ENCODE measurements around the gene TRIM44. TPM values are rescaled to one million over a fixed set of nuclear protein-coding genes. Genes with fewer than 3 reads are reported as not detected.

TRIM44 gene
- total RNA-seq, 1 donor, result 16.8 TPM

GRCh38 chr11:35735903-35736302, 73.3 kb downstream of the TRIM44 start:
- no peak for TF ChIP-seq CTCF (IDR thresholded peaks at IDR 0.05; ENCODE audit: insufficient read depth, low read depth, low read length)
- DNase-seq (ENCODE audit: low read depth), result peak; percentile 13

GRCh38 chr11:35736952-35737351, 74.4 kb downstream of the TRIM44 start:
- DNase-seq (ENCODE audit: low read depth), result no peak
- H3K4me3 ChIP-seq (ENCODE audit: low read depth, low read length), result no peak overlapping the region
- no peak for TF ChIP-seq CTCF (IDR thresholded peaks at IDR 0.05; ENCODE audit: insufficient read depth, low read depth, low read length)

More at GRCh38 chr11:35735903-35736302, 73.3 kb downstream of the TRIM44 start:
- H3K4me3 ChIP-seq (ENCODE audit: low read depth, low read length), result no peak overlapping the region

GRCh38 chr11:35740061-35740799, 77.7 kb downstream of the TRIM44 start:
- no peak overlapping the region for H3K4me3 ChIP-seq (ENCODE audit: low read depth, low read length)
- DNase-seq (ENCODE audit: low read depth), result no peak
- TF ChIP-seq CTCF (IDR thresholded peaks at IDR 0.05; ENCODE audit: insufficient read depth, low read depth, low read length), result no peak

- no peak overlapping the region for H3K4me3 ChIP-seq (ENCODE audit: low read depth, low read length)
- no peak for TF ChIP-seq CTCF (IDR thresholded peaks at IDR 0.05; ENCODE audit: insufficient read depth, low read depth, low read length)
- DNase-seq (ENCODE audit: low read depth), result no peak
Observed at GRCh38 chr11:35742707-35743454, 80.3 kb downstream of the TRIM44 start.

GRCh38 chr11:35746356-35747153, 84.0 kb downstream of the TRIM44 start:
- TF ChIP-seq CTCF (IDR thresholded peaks at IDR 0.05; ENCODE audit: insufficient read depth, low read depth, low read length), result no peak
- peak; percentile 43 for DNase-seq (ENCODE audit: low read depth)
- no peak overlapping the region for H3K4me3 ChIP-seq (ENCODE audit: low read depth, low read length)

- TF ChIP-seq CTCF (IDR thresholded peaks at IDR 0.05; ENCODE audit: insufficient read depth, low read depth, low read length), result no peak
- H3K4me3 ChIP-seq (ENCODE audit: low read depth, low read length), result no peak overlapping the region
- no peak for DNase-seq (ENCODE audit: low read depth)
Observed at GRCh38 chr11:35747668-35748067, 85.1 kb downstream of the TRIM44 start.
